T-helper 22 cell (primary cell): ENCODE measurements around the gene FBXL12.
"Not testable (repeated sequence)": the region's sequence is repeated elsewhere in the genome, so short reads cannot be mapped to it uniquely, and the experiment has no call there.

ENCODE experiments used
- DNase-seq: peaks from one replicate; pipeline ENCODE4 v3.0.0-alpha.2; 2020; ENCODE audit warnings: low read depth

FBXL12 gene

DNA sequence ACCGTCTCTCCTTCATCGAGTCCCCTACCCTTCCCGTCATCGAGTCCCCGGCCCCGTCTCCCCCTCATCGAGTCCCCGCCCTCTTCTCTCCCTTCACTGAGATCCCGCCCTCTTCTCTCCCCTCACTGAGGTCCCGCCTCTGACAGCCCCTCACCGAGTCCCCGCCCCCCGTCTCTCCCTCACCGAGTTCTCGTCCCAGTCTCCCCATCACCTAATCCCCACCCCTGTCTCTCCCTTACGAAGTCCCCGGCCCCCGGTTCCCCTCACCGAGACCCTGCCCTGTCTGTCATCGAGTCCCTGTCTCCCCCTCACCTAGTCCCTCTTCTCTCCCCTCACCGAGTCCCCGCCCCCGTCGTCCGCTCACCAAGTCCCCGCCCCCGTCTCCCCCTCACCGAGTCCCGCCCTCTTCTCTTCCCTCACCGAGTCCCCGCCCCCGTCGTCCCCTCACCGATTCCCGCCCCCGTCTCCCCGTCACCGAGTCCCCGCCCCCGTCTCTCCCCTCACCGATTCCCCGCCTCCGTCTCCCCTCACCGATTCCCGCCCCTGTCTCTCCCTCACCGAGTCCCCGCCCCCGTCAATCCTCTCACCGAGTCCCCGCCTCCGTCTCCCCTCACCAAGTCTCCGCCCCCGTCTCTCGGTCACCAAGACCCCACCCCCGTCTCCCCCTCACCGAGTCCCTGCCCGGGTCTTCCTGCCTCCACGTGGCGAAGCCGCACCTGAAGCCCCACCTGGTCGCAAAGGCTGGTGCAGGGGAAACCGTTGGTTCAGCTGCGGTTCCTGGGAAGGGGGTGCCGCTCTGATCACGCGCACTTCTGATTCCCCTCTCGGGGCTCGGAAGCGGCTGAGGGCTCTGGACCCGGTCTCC lies 26.4 kb downstream of the FBXL12 start:
- peak; percentile 87 for DNase-seq

DNA sequence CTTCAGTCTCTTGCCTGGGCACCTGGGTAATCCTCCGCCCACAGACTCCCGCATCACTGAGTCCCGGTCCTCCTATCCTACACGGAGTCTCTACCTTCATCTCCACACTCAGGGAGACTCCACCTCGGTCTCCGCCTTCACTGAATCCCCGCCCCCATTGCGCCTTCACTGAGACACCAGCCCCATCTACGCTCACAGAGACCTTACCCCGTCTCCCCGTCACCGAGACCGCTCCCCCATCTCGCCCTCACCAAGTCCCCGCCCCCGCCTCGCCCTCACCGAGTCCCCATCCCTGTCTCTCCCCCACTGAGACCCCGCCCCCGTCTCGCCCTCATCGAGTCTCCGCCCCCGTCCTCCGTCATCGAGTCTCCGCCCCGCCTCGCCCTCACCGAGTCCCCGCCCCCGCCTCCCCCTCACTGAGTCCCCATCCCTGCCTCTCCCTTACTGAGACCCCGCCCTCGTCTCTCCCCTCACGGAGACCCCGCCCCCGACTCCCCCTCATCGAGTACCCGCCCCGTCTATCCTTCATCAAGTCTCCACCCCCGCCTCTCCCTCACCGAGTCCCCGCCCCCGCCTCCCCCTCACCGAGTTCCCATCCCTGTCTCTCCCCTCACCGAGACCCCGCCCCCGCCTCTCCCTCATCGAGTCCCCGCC lies 27.2 kb downstream of the FBXL12 start:
- DNase-seq = peak; percentile 94

DNA sequence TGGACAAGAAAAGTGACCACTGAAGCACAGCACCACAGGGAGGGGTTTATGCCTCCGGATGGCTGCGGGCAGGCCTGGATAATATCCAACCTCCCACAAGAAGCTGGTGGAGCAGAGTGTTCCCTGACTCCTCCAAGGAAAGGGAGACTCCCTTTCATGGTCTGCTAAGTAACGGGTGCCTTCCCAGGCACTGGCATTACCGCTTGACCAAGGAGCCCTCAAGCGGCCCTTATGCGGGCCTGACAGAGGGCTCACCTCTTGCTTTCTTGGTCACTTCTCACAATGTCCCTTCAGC lies 27.9 kb downstream of the FBXL12 start:
- DNase-seq = not testable (repeated sequence)

DNA sequence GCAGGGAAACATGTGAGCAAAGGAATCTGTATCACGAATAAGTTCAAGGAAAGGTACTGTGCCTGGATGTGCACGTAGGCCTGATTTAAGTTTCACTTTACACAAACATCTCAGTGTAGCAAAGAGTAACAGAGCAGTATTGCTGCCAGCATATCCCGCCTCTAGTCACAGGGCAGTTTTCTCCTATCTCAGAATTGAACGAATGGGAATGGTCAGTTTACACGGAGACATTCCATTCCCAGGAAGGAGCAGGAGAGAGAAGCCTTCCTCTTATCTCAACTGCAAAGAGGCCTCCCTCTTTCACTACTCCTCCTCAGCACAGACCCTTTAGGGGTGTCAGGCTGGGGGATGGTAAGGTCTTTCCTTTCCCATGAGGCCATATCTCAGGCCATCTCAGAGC lies 29.3 kb downstream of the FBXL12 start:
- not testable (repeated sequence) for DNase-seq

DNA sequence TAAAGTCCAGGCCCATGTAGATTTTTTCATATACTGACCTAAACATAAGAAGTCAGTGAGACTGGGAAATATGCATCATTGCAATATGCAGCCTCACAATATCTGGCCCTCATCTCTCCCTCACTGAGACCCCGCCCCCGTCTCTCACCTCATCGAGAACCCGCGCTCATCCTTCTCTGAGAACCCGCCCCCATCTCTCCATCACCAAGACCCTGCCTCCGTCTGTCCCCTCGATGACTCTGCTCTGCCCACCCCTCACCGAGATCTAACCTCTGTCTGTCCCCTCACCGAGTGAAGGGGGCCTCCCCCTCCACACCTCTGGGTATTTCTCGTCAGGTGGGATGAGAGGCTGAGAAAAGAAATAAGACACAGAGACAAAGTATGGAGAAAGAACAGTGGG lies 29.8 kb downstream of the FBXL12 start:
- no peak for DNase-seq

DNA sequence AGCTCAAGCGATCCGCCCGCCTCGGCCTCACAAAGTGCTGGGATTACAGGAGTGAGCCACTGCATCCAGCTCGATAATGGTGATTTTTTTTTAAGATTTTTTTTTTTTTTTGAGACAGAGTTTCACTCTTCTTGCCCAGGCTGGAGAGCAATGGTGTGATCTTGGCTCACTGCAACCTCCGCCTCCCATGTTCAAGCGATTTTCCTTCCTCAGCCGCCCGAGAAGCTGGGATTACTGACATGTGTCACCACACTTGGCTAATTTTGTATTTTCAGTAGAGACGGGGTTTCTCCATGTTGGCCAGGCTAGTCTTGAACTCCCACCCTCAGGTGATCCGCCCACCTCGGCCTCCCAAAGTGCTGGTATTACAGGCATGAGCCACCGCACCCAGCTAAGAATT lies 30.3 kb downstream of the FBXL12 start:
- not testable (repeated sequence) for DNase-seq

DNA sequence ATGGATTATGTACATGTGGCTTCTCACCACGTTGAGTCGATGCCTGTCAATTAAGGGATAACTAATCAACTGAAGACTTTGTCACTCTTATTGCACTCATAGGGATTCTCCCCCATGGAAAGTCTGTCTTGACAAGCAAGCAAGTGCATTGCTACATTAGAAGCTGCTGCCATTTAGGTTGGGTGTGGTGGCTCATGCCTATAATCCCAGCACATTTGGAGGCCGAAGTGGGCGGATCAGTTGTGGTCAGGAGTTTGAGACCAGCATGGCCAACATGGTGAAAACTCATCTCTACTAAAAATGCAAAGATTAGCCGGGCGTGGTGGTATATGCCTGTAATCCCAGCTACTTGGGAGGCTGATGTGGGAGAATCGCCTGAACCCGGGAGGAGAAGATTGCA lies 32.1 kb downstream of the FBXL12 start:
- no peak for DNase-seq

DNA sequence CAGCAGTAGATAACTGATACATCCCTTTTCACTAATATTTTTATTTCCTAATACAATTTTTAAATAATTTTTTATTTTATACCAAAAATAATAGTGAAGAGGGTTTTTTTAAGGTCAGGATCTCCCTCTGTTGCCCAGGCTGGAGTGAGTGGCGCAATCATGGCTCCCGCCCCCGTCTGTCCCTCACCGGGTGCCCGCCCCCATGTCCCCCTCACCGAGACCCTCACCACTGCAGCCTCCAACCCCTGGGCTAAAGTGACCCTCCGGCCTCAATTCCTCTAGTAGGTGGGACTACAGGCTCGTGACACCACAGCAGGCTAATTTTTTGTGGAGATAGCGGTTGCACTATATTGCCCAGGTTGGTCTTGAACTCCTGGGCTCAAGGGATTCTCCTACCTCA lies 32.5 kb downstream of the FBXL12 start:
- DNase-seq = no peak

DNA sequence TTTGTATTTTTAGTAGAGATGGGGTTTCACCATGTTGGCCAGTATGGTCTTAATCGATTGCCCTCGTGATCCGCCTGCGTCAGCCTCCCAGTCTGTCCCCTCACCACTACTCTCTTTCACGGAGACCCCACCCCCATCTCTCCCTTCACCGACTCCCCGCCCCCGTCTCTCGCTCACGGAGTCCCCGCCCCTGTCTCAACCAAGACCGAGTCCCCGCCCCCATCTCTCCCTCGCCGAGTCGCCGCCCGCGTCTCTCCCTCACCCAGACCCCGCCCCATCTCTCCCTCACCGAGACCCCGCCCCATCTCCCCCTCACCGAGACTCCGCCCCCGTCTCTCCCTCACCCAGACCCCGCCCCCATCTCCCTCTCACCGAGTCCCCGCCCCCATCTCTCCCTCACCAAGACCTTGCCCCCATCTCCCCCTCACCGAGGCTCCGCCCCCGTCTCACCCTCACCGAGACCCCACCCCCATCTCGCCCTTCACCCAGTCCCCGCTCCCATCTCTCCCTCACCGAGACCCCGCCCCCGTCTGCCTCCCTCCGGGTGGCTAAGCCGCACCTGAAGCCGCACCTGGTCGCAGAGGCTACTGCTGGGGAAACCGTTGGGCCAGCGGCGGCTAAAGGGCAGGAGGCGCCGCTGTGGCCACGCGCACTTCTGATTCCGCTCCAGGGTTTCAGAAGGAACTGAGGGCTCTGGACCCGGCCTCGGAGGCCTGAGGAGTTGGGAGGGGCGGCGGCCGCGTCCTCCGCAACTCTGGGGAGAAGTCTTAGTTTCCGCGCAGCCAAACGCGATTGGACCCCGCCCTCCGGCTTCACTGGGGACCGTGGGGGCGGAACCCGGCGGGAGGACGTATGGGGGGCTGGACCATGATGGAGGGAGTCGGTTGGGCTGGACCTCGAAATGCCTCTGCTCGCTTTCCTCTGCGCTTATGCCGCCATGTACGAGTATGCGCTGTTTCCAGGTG lies 33.2 kb downstream of the FBXL12 start:
- DNase-seq = peak; percentile 92

DNA sequence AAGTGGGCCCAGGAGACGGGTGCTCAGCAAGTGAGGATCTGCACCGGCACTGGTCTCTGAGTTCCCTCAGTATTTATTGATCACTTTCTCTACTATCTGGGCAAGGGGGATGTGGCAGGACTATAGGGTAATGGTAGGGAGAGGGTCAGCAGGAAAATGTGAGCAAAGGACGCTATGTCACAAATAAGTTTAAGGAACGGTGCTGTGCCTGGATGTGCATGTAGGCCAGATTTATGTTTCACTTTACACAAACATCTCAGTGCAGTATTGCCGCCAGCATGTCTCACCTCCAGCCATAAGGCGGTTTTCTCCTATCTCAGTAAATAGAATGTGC lies 34.7 kb downstream of the FBXL12 start:
- not testable (repeated sequence) for DNase-seq

DNA sequence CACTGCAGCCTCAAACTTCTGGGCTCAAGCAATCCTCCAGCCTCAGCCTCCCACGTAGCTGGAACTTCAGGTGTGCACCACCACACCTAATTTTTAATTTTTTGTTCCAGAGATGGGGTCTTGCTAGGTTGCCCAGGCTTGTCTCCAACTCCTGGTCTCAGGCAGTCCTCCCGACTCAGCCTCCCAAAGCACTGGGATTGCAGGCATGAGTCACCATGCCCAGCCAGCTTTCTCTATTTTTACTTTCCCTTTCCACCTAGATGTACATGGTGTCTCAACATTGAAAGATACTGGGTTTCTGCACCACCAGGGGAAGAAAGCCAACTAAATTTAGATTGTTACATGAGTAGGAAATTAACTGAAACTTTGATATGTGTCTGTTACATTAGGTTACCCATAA lies 36.5 kb downstream of the FBXL12 start:
- no peak for DNase-seq

DNA sequence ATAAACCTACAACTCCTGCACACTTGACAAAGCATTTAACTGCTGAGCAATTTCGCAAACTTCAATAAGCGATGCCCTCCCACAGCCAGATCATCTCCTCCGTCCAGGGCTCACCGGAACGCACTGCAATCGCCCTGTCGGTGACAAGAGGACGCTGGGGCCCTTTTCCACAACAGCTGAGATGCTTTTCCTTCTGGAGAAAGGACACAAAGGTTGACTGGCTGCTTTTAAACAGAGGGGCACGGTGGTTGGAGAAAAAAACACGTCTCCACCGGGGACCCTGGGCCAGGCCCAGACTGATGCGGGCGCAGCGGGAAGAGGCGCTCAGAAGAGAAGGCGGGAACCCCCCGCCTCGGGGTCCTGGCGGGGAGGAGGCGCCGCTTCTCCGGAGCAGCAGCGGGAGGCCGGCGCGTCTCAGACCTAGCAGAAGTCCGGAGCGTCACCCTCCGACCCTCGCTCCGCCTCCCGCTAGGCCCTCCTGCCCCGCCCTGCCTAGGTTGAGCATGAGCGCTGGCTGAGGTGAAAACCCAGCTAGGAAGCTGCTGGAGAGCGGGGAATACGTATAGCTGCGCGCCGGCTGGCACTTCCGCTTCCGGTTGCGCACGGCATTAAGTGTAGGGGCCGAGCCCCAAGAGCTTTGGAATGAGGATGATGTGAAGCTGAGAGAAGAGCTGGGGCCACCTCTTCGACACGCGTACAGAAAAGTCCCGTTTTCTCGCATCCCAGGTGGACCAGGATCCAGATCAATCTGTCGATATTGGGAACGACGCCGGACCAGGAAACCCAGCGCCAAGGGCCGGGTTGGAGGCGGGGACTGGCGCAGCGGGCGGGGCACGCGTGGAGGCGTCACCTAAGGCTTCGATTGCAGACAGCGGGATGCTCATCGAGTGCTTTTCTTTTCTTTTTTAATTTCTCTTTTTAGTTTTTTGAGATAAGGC lies 50.4 kb downstream of the FBXL12 start, which contains the start of gene ZNF846:
Gene ZNF846 (minus strand): TSS at position 564 of the 938 bp plus-strand sequence. CDS start 3,788 bp downstream, outside the sequence.
- DNase-seq = peak; percentile 86
